HL-60 (cell line): ENCODE results near the gene PTPN1.

Experiments
- CTCF ChIP-seq: IDR thresholded peaks from one replicate; pipeline ENCODE4 v1.5.1; 2011; ENCODE audit warnings: low read length, control low read depth, inconsistent platforms; ENCODE audit not compliant: insufficient read depth
- POLR2AphosphoS5 ChIP-seq: IDR thresholded peaks from 2 replicates; pipeline ENCODE4 v1.6.1; 2012; ENCODE audit warnings: low read depth
- REST ChIP-seq: IDR thresholded peaks from 2 replicates; pipeline ENCODE4 v1.6.1; 2012; ENCODE audit warnings: low read depth; ENCODE audit not compliant: insufficient replicate concordance

GRCh38 chr20:50610212-50610718, 100.1 kb downstream of the PTPN1 start:
- TF ChIP-seq CTCF (no peak), REST (no peak), POLR2AphosphoS5 (no peak)
